Cardiac fibroblast (primary cell): Measurements from ENCODE around the gene RBM18.

Experiments
- DNase-seq, 2 donors: peaks; one replicate each; pipeline versions ENCODE4 v3.0.0 to v3.0.0-alpha.2; 2010; ENCODE audit warnings: low read depth in 2 of 2
- H3K4me3 ChIP-seq, 2 donors: replicated peaks in 1 of 2; 1 replicate in 1 of 2; 2 replicates in 1 of 2; pipeline ENCODE4 v1.5.1; 2011; ENCODE audit warnings: low read depth in 2 of 2, low read length in 2 of 2, mild to moderate bottlenecking in 2 of 2, moderate library complexity in 1 of 2
- TF ChIP-seq, protein P1 (sequence below): IDR thresholded peaks from one replicate; pipeline ENCODE4 v1.5.1; 2011; ENCODE audit warnings: low read depth, mild to moderate bottlenecking, low read length, inconsistent platforms

Gene RBM18

DNA sequence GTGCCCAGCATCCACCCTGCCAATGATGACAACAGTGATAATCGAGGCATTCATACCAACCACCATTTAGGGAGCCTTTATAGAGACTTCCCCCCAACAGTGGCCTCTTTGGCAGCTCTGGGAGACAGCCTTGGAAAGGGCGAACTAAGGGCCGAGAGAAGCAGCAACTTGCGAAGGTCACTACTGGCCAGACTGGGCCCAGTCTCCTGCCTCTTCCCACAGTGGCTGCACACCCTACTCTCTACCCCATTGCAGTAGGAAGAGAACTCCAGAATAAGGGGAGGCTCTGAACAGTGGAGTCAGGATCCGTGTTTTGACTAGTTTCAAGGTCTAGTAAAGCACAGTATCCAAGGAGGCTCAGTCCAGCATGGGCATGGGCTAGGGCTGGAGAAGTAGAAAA lies 41.2 kb downstream of the RBM18 start:
- TF ChIP-seq, protein P1, sequence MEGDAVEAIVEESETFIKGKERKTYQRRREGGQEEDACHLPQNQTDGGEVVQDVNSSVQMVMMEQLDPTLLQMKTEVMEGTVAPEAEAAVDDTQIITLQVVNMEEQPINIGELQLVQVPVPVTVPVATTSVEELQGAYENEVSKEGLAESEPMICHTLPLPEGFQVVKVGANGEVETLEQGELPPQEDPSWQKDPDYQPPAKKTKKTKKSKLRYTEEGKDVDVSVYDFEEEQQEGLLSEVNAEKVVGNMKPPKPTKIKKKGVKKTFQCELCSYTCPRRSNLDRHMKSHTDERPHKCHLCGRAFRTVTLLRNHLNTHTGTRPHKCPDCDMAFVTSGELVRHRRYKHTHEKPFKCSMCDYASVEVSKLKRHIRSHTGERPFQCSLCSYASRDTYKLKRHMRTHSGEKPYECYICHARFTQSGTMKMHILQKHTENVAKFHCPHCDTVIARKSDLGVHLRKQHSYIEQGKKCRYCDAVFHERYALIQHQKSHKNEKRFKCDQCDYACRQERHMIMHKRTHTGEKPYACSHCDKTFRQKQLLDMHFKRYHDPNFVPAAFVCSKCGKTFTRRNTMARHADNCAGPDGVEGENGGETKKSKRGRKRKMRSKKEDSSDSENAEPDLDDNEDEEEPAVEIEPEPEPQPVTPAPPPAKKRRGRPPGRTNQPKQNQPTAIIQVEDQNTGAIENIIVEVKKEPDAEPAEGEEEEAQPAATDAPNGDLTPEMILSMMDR, result no peak
- no peak overlapping the region for H3K4me3 ChIP-seq
- DNase-seq, result no peak

DNA sequence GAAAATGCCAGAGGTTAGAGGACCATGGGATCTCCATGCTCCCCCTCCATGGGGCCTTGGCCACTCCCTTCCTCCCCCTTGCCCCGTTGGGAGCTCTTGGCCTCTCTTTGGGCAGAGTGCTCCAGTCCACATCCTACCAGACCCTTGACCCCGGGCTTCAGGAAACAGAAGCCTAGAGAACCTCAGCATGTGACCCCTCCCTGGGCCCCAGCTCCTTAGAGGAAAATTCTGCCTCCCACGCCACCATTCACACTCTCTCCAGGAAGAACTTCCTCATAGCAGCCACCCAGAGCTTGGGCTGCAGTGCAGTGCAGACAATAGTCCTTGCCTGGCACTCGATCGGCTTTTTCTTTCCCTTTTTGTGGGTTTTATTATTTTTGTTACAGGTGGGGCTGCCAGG lies 41.8 kb downstream of the RBM18 start:
- H3K4me3 ChIP-seq, result no peak overlapping the region
- TF ChIP-seq, protein P1, result no peak
- no peak for DNase-seq

DNA sequence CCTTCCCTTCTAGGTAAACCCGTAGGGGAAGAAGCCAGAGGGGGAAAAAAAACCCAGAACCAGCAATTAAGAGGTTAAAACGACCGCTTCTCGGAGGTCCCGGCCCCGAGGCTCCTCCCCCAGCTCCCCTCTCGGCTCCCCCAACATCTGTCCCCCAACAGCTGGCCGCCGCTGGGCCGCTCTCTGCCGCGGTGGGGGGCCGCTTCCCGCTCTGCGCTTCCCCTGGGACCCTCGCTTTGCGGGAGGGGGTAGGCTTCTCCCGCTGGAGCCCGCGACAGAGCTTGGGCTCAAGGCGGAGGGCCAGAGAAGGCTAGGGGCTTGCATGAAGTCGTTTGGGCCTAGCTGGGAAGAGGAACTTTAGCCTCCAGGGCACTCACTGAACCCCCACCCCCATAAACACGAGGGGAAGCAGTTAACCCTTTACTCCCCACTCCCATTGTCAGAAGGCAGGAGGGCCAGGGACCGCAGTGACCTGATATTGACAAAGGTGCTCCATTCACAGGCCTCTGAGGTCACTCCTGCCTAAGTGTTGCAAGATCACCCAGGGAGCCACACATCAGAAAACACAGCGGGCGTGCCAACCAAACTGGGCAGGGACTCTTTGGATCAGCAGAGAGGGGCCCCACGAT lies 43.3 kb downstream of the RBM18 start:
- TF ChIP-seq, protein P1, result no peak
- no peak overlapping the region for H3K4me3 ChIP-seq
- DNase-seq, result no peak

DNA sequence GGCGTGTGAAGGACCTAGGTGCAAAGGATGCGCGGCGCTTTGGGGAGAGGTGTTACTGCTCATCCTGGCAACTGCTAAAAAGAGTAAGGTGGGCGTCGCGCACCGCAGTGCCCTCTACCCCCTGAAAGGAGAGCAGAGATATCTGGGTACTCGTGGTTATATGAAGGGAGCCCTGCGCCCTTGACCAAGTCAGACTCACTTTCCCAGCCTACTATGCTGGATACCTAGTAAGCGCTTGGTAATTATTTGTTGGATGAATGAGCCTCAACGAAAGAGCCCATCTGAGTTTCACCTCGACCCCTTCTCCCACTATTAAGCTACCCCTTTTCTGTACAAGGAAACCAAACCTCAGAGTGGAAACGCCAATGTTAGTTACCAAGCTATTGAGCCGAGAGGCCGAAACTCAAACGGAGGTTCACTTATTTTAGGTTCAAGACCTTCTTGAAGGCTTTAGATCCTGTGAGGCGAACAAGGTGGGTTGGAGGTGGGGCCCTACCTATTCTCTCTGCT lies 43.9 kb downstream of the RBM18 start:
- TF ChIP-seq, protein P1, result no peak
- no peak overlapping the region for H3K4me3 ChIP-seq
- DNase-seq, result no peak

DNA sequence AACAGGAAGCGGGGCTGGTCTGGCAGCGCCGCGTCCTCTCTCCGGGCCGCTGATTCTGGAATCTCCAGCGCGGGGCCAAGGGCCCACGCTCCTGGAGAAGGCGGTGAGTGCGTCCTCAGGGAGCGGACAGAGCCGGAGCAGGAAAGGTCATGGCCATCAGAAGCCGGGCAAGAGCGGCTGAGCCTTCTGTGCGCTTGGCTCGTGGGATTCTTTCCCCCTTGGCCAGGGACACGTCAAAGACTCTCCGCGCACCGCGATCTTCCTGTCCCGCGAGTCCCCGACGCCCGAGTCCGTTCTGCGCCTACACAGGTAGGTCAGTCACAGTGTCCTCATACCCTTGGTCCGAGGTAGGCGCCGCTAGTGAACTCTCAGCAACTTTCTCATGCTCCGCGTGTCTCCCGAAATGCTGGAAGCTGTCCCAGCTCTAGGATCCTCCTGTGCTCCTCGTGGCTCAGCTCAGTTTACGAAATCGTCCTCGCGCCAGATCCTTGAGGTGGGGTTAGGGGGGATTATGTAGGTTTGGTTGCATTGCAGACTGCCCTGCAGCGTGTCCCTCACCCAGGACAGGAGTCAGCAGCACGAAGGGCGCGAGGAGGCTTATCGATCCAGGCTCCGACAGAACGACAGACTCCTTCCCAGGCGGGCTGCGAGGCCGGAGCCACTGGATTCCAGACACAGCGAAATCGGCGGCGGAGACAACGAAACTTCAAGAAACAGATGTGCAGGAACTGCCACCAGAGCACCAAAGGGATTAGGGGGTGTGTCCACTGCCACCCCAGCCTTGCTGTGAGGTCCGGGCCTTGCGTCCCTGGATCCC lies 44.6 kb downstream of the RBM18 start:
- peak in 1 of 2 donors; percentile 22 for DNase-seq
- TF ChIP-seq, protein P1, result no peak
- H3K4me3 ChIP-seq, result no peak overlapping the region

DNA sequence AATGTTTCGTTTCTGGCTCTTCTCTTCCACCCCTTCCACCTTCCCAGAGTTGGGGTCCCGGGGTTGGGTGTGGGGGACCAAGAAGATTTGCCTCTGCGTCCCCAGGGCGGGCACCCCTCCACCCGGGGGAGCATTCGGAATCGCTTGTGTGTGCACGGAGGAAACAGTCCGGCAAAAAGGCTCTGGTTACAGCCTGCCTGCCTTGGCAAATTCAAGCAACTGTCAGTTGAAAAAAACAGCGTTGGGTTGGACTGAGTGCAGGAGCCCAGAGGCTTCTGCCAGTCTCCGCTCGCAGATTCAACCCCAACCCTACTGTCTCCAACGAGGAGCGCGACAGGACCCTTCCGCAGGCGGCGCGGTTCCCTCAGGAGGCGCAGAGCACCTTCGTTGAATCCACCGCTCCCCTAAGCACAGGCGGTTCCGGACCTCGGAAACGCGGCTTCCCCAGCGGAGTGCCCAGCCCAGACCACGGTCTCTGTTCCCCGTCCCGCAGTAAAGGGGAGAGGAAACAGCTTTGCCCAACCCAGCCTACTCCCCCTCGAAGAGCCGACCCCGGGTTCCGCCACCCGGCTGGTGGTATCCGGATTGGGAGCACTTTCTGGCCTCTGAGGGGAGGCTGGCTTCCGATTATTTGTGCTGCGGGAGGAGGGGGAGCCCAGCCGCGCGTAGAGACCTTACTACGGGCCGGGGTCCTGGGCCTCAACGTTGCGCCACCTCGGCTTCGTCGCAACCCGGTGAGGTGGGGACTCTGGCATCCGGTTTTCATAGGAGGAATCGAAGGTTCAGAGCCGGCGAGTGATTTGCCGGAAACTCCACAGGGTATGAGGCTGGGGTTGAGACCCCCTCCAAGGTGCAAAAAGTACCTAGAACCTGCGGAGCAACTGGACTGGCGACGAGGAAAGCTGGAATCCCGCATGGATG lies 45.4 kb downstream of the RBM18 start:
- DNase-seq, result peak in 1 of 2 donors; percentile 29
- no peak overlapping the region for H3K4me3 ChIP-seq
- TF ChIP-seq, protein P1, result no peak
